HG02642 (cell line): ENCODE results near the gene GDPD3.

Experiments
- ATAC-seq: cut with Tn5 transposase; IDR thresholded peaks from one replicate; pipeline ENCODE4 v1.9.1; 2021; ENCODE audit warnings: mild to moderate bottlenecking; ENCODE audit not compliant: unreplicated experiment, poor library complexity

GDPD3 gene

DNA sequence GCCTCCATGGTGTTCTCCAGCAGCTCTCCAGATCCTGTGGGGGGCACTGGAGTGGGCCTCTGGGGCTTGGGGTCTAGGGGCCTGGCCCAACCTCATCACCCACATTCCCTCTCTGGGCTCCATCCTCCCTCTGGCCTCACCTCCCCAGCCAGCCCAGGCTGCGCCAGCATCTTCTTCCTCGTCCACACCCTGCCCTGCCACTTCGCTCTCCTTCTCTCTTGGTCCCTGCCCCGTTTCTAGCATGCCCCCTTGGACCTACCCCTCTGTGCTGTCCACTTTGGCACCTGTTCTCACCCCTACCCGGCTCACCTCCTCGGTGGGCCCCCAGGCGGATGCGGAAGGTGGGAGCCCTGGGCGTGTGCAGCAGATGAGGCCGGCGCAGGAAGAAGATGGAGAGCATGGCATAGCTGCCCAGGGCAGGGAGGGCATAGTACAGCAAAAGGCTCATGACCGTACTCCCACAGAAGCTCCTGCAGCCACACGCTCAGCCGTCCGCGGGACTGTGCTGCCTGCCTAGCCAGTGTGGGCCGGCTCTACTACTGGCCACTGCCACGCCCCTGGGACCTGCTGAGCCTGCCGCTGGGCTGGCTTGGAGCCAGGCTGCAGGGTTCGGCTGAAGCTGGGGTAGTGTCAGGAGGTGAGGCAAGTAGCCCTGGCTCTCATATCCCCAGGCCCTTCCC is at the start of gene GDPD3:
TSS of gene GDPD3 (minus strand) at position 507 of the 680 bp plus-strand sequence. CDS start at position 448, 59 bp downstream.
- no peak for ATAC-seq

DNA sequence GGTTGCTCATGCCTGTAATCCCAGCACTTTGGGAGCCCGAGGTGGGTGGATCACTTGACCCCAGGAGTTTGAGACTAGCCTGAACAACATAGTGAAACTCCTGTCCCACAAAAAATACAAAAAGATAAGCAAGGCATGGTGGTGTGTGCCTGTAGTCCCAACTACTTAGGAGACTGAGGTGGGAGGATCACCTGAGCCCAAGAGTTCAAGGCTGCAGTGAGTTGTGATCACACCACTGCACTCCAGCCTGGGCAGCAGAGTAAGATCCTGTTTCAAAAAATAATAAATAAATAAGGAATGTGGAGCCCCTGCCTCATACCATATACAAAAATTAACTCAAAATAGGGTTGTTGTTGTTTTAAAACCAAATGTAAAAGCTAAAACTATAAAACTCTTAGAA is 43.9 kb upstream of the GDPD3 start:
- ATAC-seq = no peak

GRCh38 chr16:30155188-30155587 is 41.9 kb upstream of the GDPD3 start:
- no peak for ATAC-seq

- no peak for ATAC-seq
Observed at GRCh38 chr16:30152517-30152916, 39.2 kb upstream of the GDPD3 start.

GRCh38 chr16:30151091-30151490 is 37.8 kb upstream of the GDPD3 start:
- no peak for ATAC-seq

DNA sequence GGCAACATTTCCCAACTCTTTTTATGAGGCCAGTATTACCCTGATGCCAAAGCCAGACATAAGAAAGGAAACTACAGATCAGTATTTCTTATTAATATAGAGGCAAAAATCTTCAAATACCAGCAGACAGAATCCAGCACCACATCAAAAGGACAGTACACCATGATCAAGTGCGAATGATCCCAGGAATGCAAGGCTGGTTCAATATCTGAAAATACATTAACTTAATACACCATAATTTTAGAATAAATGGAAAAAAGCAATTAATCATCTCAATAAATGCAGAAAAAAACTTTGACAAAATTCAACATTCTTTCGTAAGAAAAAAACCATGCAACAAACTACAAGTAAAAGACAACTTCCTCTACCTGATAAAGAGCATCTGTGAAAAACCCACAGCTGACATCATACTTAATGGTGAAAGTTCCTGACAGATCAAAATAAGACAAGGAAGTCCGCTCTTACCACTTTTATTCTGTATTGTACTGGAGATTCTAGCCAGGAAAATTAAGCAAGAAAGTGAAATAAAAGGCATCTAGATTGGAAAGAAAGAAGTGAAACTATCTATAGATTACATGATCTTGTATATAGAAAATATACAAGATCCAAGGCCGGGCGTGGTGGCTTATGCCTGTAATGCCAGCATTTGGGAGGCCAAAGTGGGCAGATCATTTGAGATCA is 36.1 kb upstream of the GDPD3 start:
- ATAC-seq = no peak

DNA sequence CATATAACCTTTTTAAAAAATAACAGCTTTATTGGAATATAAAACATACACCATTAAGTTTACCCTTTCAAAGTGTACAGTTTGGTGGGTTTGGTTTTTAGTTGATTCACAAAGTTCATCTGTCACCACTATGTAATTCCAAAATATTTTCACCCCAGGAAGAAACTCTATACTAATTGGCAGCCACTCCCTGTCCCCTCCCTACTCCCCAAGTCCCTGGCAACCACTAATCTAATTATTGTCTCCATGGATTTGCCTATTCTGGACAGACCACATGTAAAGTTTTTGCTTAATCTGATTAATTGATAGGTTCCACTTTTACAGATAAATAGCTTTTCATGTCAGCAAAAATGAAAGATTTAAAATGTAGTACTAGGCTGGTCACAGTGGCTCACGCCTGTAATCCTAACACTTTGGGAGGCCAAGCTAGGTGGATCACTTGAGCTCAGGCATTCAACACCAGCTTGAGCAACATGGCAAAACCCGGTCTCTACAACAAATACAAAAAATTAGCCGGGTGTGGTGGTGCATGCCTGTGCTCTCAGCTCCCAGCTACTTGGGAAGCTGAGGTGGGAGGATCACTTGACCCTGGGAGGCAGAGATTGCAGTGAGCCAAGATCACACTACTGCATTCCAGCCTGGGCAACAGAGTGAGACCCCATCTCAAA is 34.6 kb upstream of the GDPD3 start:
- ATAC-seq = no peak

GRCh38 chr16:30145657-30146056 is 32.3 kb upstream of the GDPD3 start:
- no peak for ATAC-seq

GRCh38 chr16:30144917-30145316 is 31.6 kb upstream of the GDPD3 start:
- ATAC-seq = no peak

GRCh38 chr16:30144017-30144416 is 30.7 kb upstream of the GDPD3 start:
- no peak for ATAC-seq

DNA sequence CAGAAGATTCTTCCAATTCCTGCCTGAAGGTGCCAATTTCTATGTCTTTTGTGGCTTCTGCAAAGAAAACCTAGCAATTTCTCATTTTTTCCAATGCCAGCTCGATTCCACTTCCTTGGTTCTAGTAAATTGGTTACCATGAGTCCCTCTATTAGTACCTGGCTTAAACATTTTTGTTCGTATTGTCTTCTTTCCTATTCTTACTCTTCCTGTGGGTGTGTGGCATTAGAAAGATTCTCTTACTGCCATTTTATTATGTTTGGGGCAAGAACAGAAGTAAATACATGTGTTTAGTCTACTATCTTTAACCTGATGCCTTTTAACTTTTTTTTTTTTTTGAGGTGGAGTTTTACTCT is 30.0 kb upstream of the GDPD3 start:
- ATAC-seq = no peak

DNA sequence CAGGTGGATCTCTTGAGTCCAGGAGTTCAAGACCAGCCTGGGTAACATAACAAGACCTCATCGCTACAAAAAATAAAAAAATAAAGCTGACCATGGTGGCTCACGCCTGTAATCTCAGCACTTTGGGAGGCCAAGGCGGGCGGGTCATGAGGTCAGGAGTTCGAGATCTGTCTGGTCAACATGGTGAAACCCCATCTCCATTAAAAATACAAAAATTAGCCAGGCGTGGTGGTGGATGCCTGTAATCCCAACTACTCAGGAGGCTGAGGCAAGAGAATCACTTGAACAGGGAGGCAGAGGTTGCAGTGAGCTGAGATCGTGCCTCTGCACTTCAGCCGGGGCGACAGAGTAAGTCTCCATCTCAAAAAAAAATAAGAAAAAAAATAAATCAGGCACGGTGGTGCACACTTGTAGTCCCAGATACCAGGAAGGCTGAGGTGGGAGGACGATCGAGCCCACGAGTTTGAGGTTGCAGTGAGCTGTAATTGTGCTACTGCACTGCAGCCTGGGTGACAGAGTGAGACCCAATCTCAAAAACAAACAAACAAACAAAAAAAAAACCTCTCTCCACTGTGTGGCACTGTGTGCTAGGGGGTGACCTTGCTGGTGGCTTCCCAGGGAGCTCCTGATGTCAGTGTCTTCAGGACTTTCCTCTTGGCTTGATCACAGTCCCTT is 29.5 kb upstream of the GDPD3 start:
- ATAC-seq = no peak

DNA sequence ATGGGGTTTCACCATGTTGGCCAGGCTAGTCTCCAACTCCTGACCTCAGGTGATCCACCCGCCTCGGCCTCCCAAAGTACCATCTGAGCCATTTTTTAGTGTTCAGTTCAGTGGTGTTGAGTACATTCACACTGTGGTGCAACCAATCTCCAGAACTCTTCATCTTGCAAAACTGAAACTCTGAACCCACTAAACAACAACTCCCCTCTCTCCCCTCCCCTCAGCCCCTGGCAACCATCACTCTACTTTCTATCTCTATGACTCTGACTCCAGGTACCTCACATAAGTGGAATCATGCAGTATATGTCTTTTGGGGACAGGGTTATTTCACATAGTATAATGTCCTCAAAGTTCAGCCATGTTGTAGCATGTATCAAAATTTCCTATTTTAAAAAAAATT is 28.4 kb upstream of the GDPD3 start:
- ATAC-seq = no peak

GRCh38 chr16:30139583-30140481 is 26.5 kb upstream of the GDPD3 start:
- ATAC-seq = no peak

- no peak for ATAC-seq
Observed at GRCh38 chr16:30137897-30138296, 24.6 kb upstream of the GDPD3 start.

DNA sequence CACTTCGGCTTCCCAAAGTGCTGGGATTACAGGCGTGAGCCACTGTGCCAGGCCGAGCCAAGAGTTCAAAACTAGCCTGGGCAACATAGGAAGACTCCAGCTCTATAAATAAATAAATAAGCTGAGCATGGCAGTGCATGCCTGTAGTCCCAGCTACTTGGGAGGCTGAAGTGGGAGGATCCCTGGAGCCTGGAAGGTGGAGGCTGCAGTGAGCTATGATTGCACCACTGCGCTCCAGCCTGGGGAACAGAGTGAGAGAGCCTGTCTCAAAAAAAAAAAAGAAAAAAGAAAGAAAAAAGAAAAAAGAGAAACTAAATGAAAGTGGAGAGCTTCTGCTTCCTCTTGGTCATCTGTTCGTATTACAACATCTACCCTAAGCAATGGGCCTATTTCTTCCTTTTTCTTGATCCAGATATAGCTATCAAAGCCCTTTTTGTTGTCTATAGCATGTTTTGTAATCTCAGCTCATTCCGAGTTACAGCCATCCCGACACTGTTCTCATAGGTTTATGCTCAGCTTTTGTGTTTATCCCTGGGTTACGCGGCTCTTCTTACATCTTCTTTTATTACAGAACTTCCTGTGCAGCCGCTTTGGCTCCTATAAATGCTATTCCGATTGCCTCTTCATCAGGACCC is 23.8 kb upstream of the GDPD3 start:
- no peak for ATAC-seq

GRCh38 chr16:30132591-30132990 is 19.3 kb upstream of the GDPD3 start:
- no peak for ATAC-seq

GRCh38 chr16:30131869-30132475 is 18.6 kb upstream of the GDPD3 start:
- ATAC-seq = no peak

- ATAC-seq = no peak
Observed at GRCh38 chr16:30127993-30128392, 14.7 kb upstream of the GDPD3 start.
